Uterus (tissue), 4 donors: ENCODE data around the gene VPS4B. TPM values are rescaled to one million over a fixed set of nuclear protein-coding genes. Genes with fewer than 3 reads are reported as not detected.

Experiments
- DNase-seq, 2 donors: peaks; one replicate each; pipeline ENCODE4 v3.0.0-alpha.2; 2019 to 2020
- H3K27ac ChIP-seq, 2 donors: fragments of 200-600 bp; sonication (generic); 1 replicate in 1 of 2; 2 replicates in 1 of 2; pipeline ENCODE4 v1.5.1; 2016 to 2018
- H3K27me3 ChIP-seq, 2 donors: fragments of 200-600 bp; sonication (generic); one replicate each; pipeline ENCODE4 v1.5.1; 2018 to 2019; ENCODE audit warnings: control low read depth in 1 of 2
- H3K36me3 ChIP-seq, 2 donors: fragments of 200-600 bp; sonication (generic); one replicate each; pipeline ENCODE4 v1.5.1; 2019; ENCODE audit warnings: control low read depth in 1 of 2
- H3K4me1 ChIP-seq, 2 donors: fragments of 200-600 bp; sonication (generic); one replicate each; pipeline ENCODE4 v1.5.1; 2018 to 2019; ENCODE audit warnings: control low read depth in 1 of 2
- H3K4me3 ChIP-seq, 2 donors: fragments of 200-600 bp; sonication (generic); 1 replicate in 1 of 2; 2 replicates in 1 of 2; pipeline ENCODE4 v1.5.1; 2018 to 2019; ENCODE audit warnings: mild to moderate bottlenecking in 1 of 2
- H3K9me3 ChIP-seq, 2 donors: fragments of 200-600 bp; sonication (generic); one replicate each; pipeline ENCODE4 v1.5.1; 2019; ENCODE audit warnings: control low read depth in 1 of 2
- CTCF ChIP-seq, 4 experiments: fragments of 200-600 bp in 2 of 4; fragments of 450-650 bp in 2 of 4; sonication (generic) in 2 of 4; IDR thresholded peaks; one replicate each; pipeline ENCODE4 v1.5.1; 2016 to 2019; ENCODE audit warnings: antibody characterized with exemption in 4 of 4, mild to moderate bottlenecking in 2 of 4, moderate library complexity in 1 of 4
- POLR2A ChIP-seq, 2 donors: fragments of 450-650 bp; IDR thresholded peaks; one replicate each; pipeline ENCODE4 v1.6.1; 2016; ENCODE audit warnings: antibody characterized with exemption in 2 of 2, mild to moderate bottlenecking in 1 of 2, moderate library complexity in 1 of 2
- intact Hi-C: fragments of 100-400 bp; cut with DNase I; formaldehyde crosslinking; loops from one replicate; pipeline ENCODE4 v1.15.1; 2023; ENCODE audit warnings: low total_unique reads
- total RNA-seq, 4 donors: library from RNA; depleted of rRNA in 3 of 4; stranded (reverse); fragments of >200 nt in 3 of 4; gene quantifications; one replicate each; pipeline versions ENCODE4 v1.1.0 to v1.2.4, GENCODE V29; 2014 to 2023
- donor health status: DM: yes; HTN: yes; CAD: no.

VPS4B gene
- total RNA-seq, 4 donors from 2014 or later, result 32.4 to 214 (median 52.2) TPM

GRCh38 chr18:63451799-63452660 lies 29.8 kb upstream of the VPS4B start:
- Histone ChIP-seq H3K27ac (peak overlapping the region; percentile 77 to 82), H3K27me3 (no peaks in the 10 kb centered on the region), H3K4me1 (no peaks in the 10 kb centered on the region), H3K4me3 (no peak overlapping the region), H3K36me3 (no peaks in the 10 kb centered on the region), H3K9me3 (no peaks in the 10 kb centered on the region)
- intact Hi-C loops, result no loop called here
- peak in 1 of 2 donors; percentile 68 for DNase-seq
- TF ChIP-seq CTCF (IDR thresholded peaks at IDR 0.05) (no peak), POLR2A (IDR thresholded peaks at IDR 0.05) (no peak)

- no peaks in the 10 kb centered on the region for H3K36me3 ChIP-seq
These were observed 27.1 kb upstream of the VPS4B start for GRCh38 chr18:63449426-63449825.

GRCh38 chr18:63447066-63447465 lies 24.8 kb upstream of the VPS4B start:
- no peak overlapping the region for H3K4me3 ChIP-seq
- no peak for TF ChIP-seq CTCF (IDR thresholded peaks at IDR 0.05)
- no peak for TF ChIP-seq POLR2A (IDR thresholded peaks at IDR 0.05)

More at GRCh38 chr18:63449426-63449825, 27.1 kb upstream of the VPS4B start:
- no peaks in the 10 kb centered on the region for H3K9me3 ChIP-seq
- intact Hi-C loops, result no loop called here
- H3K27me3 ChIP-seq, result no peaks in the 10 kb centered on the region
- no peak for DNase-seq
- peaks cover 0 to 5% of the 10 kb centered on the region in 2 donors for H3K4me1 ChIP-seq
- TF ChIP-seq POLR2A (IDR thresholded peaks at IDR 0.05) (no peak), CTCF (IDR thresholded peaks at IDR 0.05) (no peak)
- no peak overlapping the region for H3K27ac ChIP-seq
- H3K4me3 ChIP-seq, result no peak overlapping the region

GRCh38 chr18:63446266-63446665 lies 24.0 kb upstream of the VPS4B start:
- H3K4me3 ChIP-seq, result no peak overlapping the region
- intact Hi-C loops, result no loop called here
- peaks cover 0 to 5% of the 10 kb centered on the region in 2 donors for H3K4me1 ChIP-seq
- H3K36me3 ChIP-seq, result no peaks in the 10 kb centered on the region
- TF ChIP-seq POLR2A (IDR thresholded peaks at IDR 0.05) (no peak), CTCF (IDR thresholded peaks at IDR 0.05) (no peak)
- no peaks in the 10 kb centered on the region for H3K27me3 ChIP-seq
- H3K27ac ChIP-seq, result no peak overlapping the region
- H3K9me3 ChIP-seq, result no peaks in the 10 kb centered on the region
- DNase-seq, result no peak

More at GRCh38 chr18:63447066-63447465, 24.8 kb upstream of the VPS4B start:
- no peaks in the 10 kb centered on the region for H3K36me3 ChIP-seq
- intact Hi-C loops, result no loop called here
- H3K27ac ChIP-seq, result no peak overlapping the region
- no peaks in the 10 kb centered on the region for H3K27me3 ChIP-seq
- peaks cover 0 to 5% of the 10 kb centered on the region in 2 donors for H3K4me1 ChIP-seq
- H3K9me3 ChIP-seq, result no peaks in the 10 kb centered on the region
- DNase-seq, result no peak

- TF ChIP-seq POLR2A (IDR thresholded peaks at IDR 0.05), result no peak
- TF ChIP-seq CTCF (IDR thresholded peaks at IDR 0.05), result no peak
- Histone ChIP-seq H3K36me3 (no peaks in the 10 kb centered on the region), H3K27ac (peak overlapping the region; percentile 51 to 64), H3K9me3 (no peaks in the 10 kb centered on the region), H3K4me1 (peaks cover 0 to 5% of the 10 kb centered on the region in 2 donors), H3K4me3 (no peak overlapping the region), H3K27me3 (no peaks in the 10 kb centered on the region)
- peak; percentile 47 to 61 for DNase-seq
- intact Hi-C loops, result no loop called here
These were observed 22.8 kb upstream of the VPS4B start for GRCh38 chr18:63445037-63445436.
